ENCODE results near the gene EXOC4. TPM values are rescaled to one million over a fixed set of nuclear protein-coding genes. Genes with fewer than 3 reads are reported as not detected.

The EXOC4 gene
- total RNA-seq, 2 experiments from 2014 or later: 58.0 to 59.9 TPM

GRCh38 chr7:133698127-133698526 lies 445.2 kb downstream of the EXOC4 start:
- Histone ChIP-seq H3K27me3 (ENCODE audit: control insufficient read depth in 1 of 2, insufficient read depth in 2 of 2, low read length in 2 of 2) (no peaks in the 10 kb centered on the region), H3K36me3 (ENCODE audit: insufficient read depth, low read length) (no peaks in the 10 kb centered on the region), H3K4me1 (ENCODE audit: insufficient read depth, low read length) (no peaks in the 10 kb centered on the region), H3K27ac (ENCODE audit: low read depth in 1 of 2, low read length in 2 of 2) (no peak overlapping the region), H3K4me3 (ENCODE audit: low read length) (no peak overlapping the region), H3K9me3 (ENCODE audit: control insufficient read depth in 1 of 2, insufficient read depth in 1 of 2, low read length in 2 of 2) (no peaks in the 10 kb centered on the region)
- TF ChIP-seq CTCF (IDR thresholded peaks at IDR 0.05): no peak
- H3K27me3 Mint-ChIP-seq: no peaks in the 10 kb centered on the region
- H3K4me1 Mint-ChIP-seq (ENCODE audit: low read depth): peaks cover 15% of the 10 kb centered on the region
- ATAC-seq (ENCODE audit: poor library complexity) (no peak), DNase-seq (no peak)
- intact Hi-C loops (cut with DNase I, micrococcal nuclease): no loop called here
- CTCF ChIA-PET: no interaction called here
- no peaks in the 10 kb centered on the region for H3K9me3 Mint-ChIP-seq
- POLR2A ChIA-PET: no interaction called here
- H3K27ac Mint-ChIP-seq: no peak overlapping the region
- H3K4me3 Mint-ChIP-seq: no peak overlapping the region
- peaks cover 5% of the 10 kb centered on the region for H3K36me3 Mint-ChIP-seq (ENCODE audit: low read depth)

DNA sequence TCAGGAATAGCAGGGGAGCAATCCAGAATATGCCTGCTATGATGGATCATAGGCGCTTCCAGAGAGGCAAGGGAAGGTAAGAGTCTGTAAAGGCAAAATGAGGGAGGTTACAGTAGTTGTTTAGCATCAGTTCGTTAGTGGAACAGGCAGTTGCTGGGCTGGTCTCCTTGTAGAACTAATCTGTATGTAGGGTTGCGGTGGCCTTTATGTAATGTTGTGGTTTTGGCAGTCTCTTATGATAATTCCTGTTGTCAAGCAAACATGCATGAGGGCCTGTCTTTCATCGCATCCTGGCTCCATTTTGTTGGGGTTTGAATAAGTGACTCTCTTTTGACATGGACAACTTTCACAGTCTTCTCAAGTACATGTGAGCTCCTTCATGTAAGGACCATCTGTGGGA lies 446.5 kb downstream of the EXOC4 start:
- Mint-ChIP-seq H3K4me3 (no peak overlapping the region), H3K36me3 (ENCODE audit: low read depth) (peaks cover 8% of the 10 kb centered on the region), H3K9me3 (no peaks in the 10 kb centered on the region), H3K27me3 (no peaks in the 10 kb centered on the region), H3K27ac (no peak overlapping the region), H3K4me1 (ENCODE audit: low read depth) (peaks cover 15% of the 10 kb centered on the region)
- H3K9me3 ChIP-seq (ENCODE audit: control insufficient read depth in 1 of 2, insufficient read depth in 1 of 2, low read length in 2 of 2): no peaks in the 10 kb centered on the region
- TF ChIP-seq CTCF (IDR thresholded peaks at IDR 0.05): no peak
- H3K27me3 ChIP-seq (ENCODE audit: control insufficient read depth in 1 of 2, insufficient read depth in 2 of 2, low read length in 2 of 2): no peaks in the 10 kb centered on the region
- H3K4me1 ChIP-seq (ENCODE audit: insufficient read depth, low read length): no peaks in the 10 kb centered on the region
- intact Hi-C loops (cut with DNase I, micrococcal nuclease): no loop called here
- ChIA-PET POLR2A (no interaction called here), CTCF (no interaction called here)
- H3K27ac ChIP-seq (ENCODE audit: low read depth in 1 of 2, low read length in 2 of 2): no peak overlapping the region
- H3K4me3 ChIP-seq (ENCODE audit: low read length): no peak overlapping the region
- H3K36me3 ChIP-seq (ENCODE audit: insufficient read depth, low read length): no peaks in the 10 kb centered on the region
- DNase-seq (no peak), ATAC-seq (ENCODE audit: poor library complexity) (no peak)

DNA sequence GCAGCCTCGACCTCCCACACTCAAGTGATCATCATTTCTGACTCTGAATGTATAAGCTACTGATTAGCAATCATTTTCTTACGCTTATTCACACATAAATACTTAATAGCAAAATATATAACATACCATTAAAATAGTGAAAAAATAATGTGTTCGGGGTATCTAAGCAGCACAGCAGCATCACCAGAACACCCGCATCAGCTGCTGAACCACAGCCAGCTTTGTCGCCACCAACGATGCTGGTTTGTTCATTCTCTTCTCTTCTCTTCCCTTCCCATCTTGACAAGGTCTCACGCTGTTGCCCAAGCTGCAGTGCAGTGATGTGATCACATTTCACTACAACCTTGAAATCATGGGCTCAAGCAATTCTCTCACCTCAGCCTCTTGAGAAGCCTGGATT lies 449.2 kb downstream of the EXOC4 start:
- no peak for ATAC-seq (ENCODE audit: poor library complexity)
- Histone ChIP-seq H3K4me3 (ENCODE audit: low read length) (no peak overlapping the region), H3K27me3 (ENCODE audit: control insufficient read depth in 1 of 2, insufficient read depth in 2 of 2, low read length in 2 of 2) (no peaks in the 10 kb centered on the region), H3K36me3 (ENCODE audit: insufficient read depth, low read length) (no peaks in the 10 kb centered on the region), H3K9me3 (ENCODE audit: control insufficient read depth in 1 of 2, insufficient read depth in 1 of 2, low read length in 2 of 2) (no peaks in the 10 kb centered on the region), H3K4me1 (ENCODE audit: insufficient read depth, low read length) (no peaks in the 10 kb centered on the region), H3K27ac (ENCODE audit: low read depth in 1 of 2, low read length in 2 of 2) (no peak overlapping the region)
- Mint-ChIP-seq H3K4me1 (ENCODE audit: low read depth) (peaks cover 7% of the 10 kb centered on the region), H3K36me3 (ENCODE audit: low read depth) (peaks cover 8% of the 10 kb centered on the region), H3K4me3 (no peak overlapping the region), H3K27me3 (no peaks in the 10 kb centered on the region), H3K27ac (no peak overlapping the region), H3K9me3 (no peaks in the 10 kb centered on the region)
- CTCF ChIA-PET: no interaction called here
- POLR2A ChIA-PET: no interaction called here
- DNase-seq: no peak
- intact Hi-C loops (cut with DNase I, micrococcal nuclease): no loop called here
- no peak for TF ChIP-seq CTCF (IDR thresholded peaks at IDR 0.05)
